ENCODE data around the gene SRGAP3. TPM values are rescaled to one million over a fixed set of nuclear protein-coding genes. Genes with fewer than 3 reads are reported as not detected.
A peak's percentile ranks its signal among the peaks of the same experiment; 100 is the strongest.

The SRGAP3 gene
- total and polyA plus RNA-seq, 10 of the 15 experiments (the other 5 are each of a cell fraction or from before 2014, with no cell fraction given) = 0.32 to 1.7 (median 0.99) TPM

- no peak; the same call in 1 of the 2 replicates for TF ChIP-seq PKNOX1 (IDR thresholded peaks at IDR 0.05)
- peak; percentile 84; the same call in 1 of the 2 replicates for TF ChIP-seq TARDBP (IDR thresholded peaks at IDR 0.05; ENCODE audit: borderline replicate concordance)
- TF ChIP-seq POU2F2 (IDR thresholded peaks at IDR 0.05; ENCODE audit: borderline replicate concordance, low read depth, low read length) = no peak
- TF ChIP-seq BCL3 (IDR thresholded peaks at IDR 0.05; ENCODE audit: borderline replicate concordance, insufficient read depth, low read depth, low read length, poor library complexity, severe bottlenecking) = no peak
- no peak for TF ChIP-seq SMAD1 (IDR thresholded peaks at IDR 0.05; ENCODE audit: low read depth, partially characterized antibody)
- TF ChIP-seq CEBPZ (IDR thresholded peaks at IDR 0.05; ENCODE audit: low read depth, low read length) = no peak
- TF ChIP-seq TAF1 (IDR thresholded peaks at IDR 0.05; ENCODE audit: borderline replicate concordance, low read depth, low read length) = no peak
- TF ChIP-seq MEF2A (IDR thresholded peaks at IDR 0.05; ENCODE audit: insufficient read depth, low read depth, low read length) = no peak
- TF ChIP-seq CHD1 (IDR thresholded peaks at IDR 0.05; ENCODE audit: low read depth, low read length) = no peak
- no peak for TF ChIP-seq BCL11A (IDR thresholded peaks at IDR 0.05; ENCODE audit: low read depth, low read length)
- 0 out of 2 replicates have a peak, but pooled peaks have one; percentile 58 for TF ChIP-seq MLLT1 (IDR thresholded peaks at IDR 0.05)
- no peak for TF ChIP-seq ZNF687 (IDR thresholded peaks at IDR 0.05)
- TF ChIP-seq E2F8 (IDR thresholded peaks at IDR 0.05; ENCODE audit: low read depth, partially characterized antibody) = peak; percentile 84
Observed at GRCh38 chr3:8963137-8963853, 286.2 kb downstream of the SRGAP3 start, which contains the start of gene RAD18 (continued).
